GM23338 (cell line): ENCODE measurements around the gene WDR73. TPM values are rescaled to one million over a fixed set of nuclear protein-coding genes. Genes with fewer than 3 reads are reported as not detected.
A peak's percentile ranks its signal among the peaks of the same experiment; 100 is the strongest.

Experiments
- ATAC-seq: fragments of 200-7000 bp; cut with Tn5 transposase; 3 replicates; pipeline ENCODE4 v1.9.1; 2020
- DNase-seq: peaks from one replicate; pipeline ENCODE4 v3.0.0-alpha.2; 2015; ENCODE audit warnings: low spot score
- H2AFZ ChIP-seq: fragments of 200-600 bp; sonication (generic); 2 replicates; pipeline ENCODE4 v1.8.0; 2016; ENCODE audit warnings: antibody characterized with exemption, mild to moderate bottlenecking, moderate library complexity
- H3F3A ChIP-seq: fragments of 200-600 bp; sonication (generic); replicated peaks from 2 replicates; pipeline ENCODE4 v1.8.0; 2017; ENCODE audit warnings: antibody characterized with exemption, mixed run types, low read depth
- H3K27ac ChIP-seq: fragments of 200-600 bp; sonication (generic); 2 replicates; pipeline ENCODE4 v1.6.1; 2016; ENCODE audit warnings: low read depth
- H3K27me3 ChIP-seq: fragments of 200-600 bp; sonication (generic); 2 replicates; pipeline ENCODE4 v1.8.0; 2016; ENCODE audit warnings: mild to moderate bottlenecking, mixed run types, moderate library complexity; ENCODE audit not compliant: insufficient read depth
- H3K36me3 ChIP-seq: fragments of 200-600 bp; sonication (generic); 2 replicates; pipeline ENCODE4 v1.8.0; 2016; ENCODE audit warnings: mild to moderate bottlenecking; ENCODE audit not compliant: insufficient read depth
- H3K4me1 ChIP-seq: fragments of 200-600 bp; sonication (generic); 2 replicates; pipeline ENCODE4 v1.8.0; 2016; ENCODE audit warnings: mild to moderate bottlenecking, moderate library complexity; ENCODE audit not compliant: insufficient read depth
- H3K4me2 ChIP-seq: fragments of 200-600 bp; sonication (generic); 2 replicates; pipeline ENCODE4 v1.7.1; 2017; ENCODE audit warnings: mixed run types
- H3K4me3 ChIP-seq: fragments of 200-600 bp; sonication (generic); 2 replicates; pipeline ENCODE4 v1.6.1; 2016; ENCODE audit warnings: mixed run types
- H3K79me2 ChIP-seq: fragments of 200-600 bp; sonication (generic); replicated peaks from 2 replicates; pipeline ENCODE4 v1.8.0; 2017; ENCODE audit warnings: mild to moderate bottlenecking; ENCODE audit not compliant: insufficient read depth
- H3K9me2 ChIP-seq: fragments of 200-600 bp; sonication (generic); 2 replicates; pipeline ENCODE4 v1.8.0; 2017; ENCODE audit not compliant: insufficient read depth
- H4K20me1 ChIP-seq: fragments of 200-600 bp; sonication (generic); replicated peaks from 2 replicates; pipeline ENCODE4 v1.8.0; 2017; ENCODE audit warnings: mild to moderate bottlenecking; ENCODE audit not compliant: insufficient read depth
- H3K27ac Mint-ChIP-seq: 2 replicates; pipeline ENCODE4 v1.8.0; 2020; ENCODE audit warnings: inconsistent platforms, mild to moderate bottlenecking, moderate library complexity, mixed read lengths
- H3K27me3 Mint-ChIP-seq: 3 replicates; pipeline ENCODE4 v1.8.0; 2022; ENCODE audit warnings: low read depth, mild to moderate bottlenecking, moderate library complexity, mixed read lengths, inconsistent platforms; ENCODE audit not compliant: insufficient read depth, poor library complexity
- H3K36me3 Mint-ChIP-seq: 3 replicates; pipeline ENCODE4 v1.8.0; 2021; ENCODE audit warnings: low read depth, mild to moderate bottlenecking, inconsistent platforms, moderate library complexity, mixed read lengths
- H3K4me1 Mint-ChIP-seq: 3 replicates; pipeline ENCODE4 v1.8.0; 2020; ENCODE audit warnings: mild to moderate bottlenecking, inconsistent platforms, mixed read lengths
- H3K4me3 Mint-ChIP-seq: 3 replicates; pipeline ENCODE4 v1.8.0; 2021; ENCODE audit warnings: moderate library complexity, mild to moderate bottlenecking, inconsistent platforms, mixed read lengths
- H3K9me3 Mint-ChIP-seq: 3 replicates; pipeline ENCODE4 v1.8.0; 2020; ENCODE audit warnings: moderate library complexity, mild to moderate bottlenecking, inconsistent platforms, mixed read lengths
- CREB1 ChIP-seq: fragments of 250-450 bp; sonication (Bioruptor Pico); IDR thresholded peaks from 2 replicates; pipeline ENCODE4 v1.5.0; 2020; ENCODE audit warnings: low read depth, mild to moderate bottlenecking, moderate library complexity
- CTCF ChIP-seq, 2 experiments: fragments of 200-600 bp in 1 of 2; sonication (generic) in 1 of 2; conservative IDR thresholded peaks; 2 replicates each; pipeline versions ENCODE4 v1.5.1 to v1.6.1; 2016 to 2017; ENCODE audit warnings: antibody characterized with exemption in 2 of 2, low read depth in 2 of 2, mild to moderate bottlenecking in 2 of 2, moderate library complexity in 1 of 2
- ETS1 ChIP-seq: IDR thresholded peaks from 2 replicates; pipeline ENCODE4 v1.6.1; 2016; ENCODE audit warnings: antibody characterized with exemption
- EZH2 ChIP-seq: fragments of 200-600 bp; sonication (generic); IDR thresholded peaks from one replicate; pipeline ENCODE4 v1.8.0; 2017; ENCODE audit warnings: antibody characterized with exemption, mild to moderate bottlenecking, low read depth; ENCODE audit not compliant: unreplicated experiment
- EZH2phosphoT487 ChIP-seq: fragments of 200-600 bp; sonication (generic); IDR thresholded peaks from one replicate; pipeline ENCODE4 v1.8.1; 2018; ENCODE audit warnings: antibody characterized with exemption; ENCODE audit not compliant: unreplicated experiment
- JUNB ChIP-seq: IDR thresholded peaks from one replicate; pipeline ENCODE4 v1.6.1; 2016; ENCODE audit warnings: antibody characterized with exemption; ENCODE audit not compliant: unreplicated experiment
- POLR2AphosphoS5 ChIP-seq: IDR thresholded peaks from 2 replicates; pipeline ENCODE4 v1.6.1; 2016; ENCODE audit warnings: antibody characterized with exemption, low read depth
- STAT1 ChIP-seq: IDR thresholded peaks from one replicate; pipeline ENCODE4 v1.6.1; 2016; ENCODE audit warnings: antibody characterized with exemption; ENCODE audit not compliant: unreplicated experiment
- ZNF114 ChIP-seq: fragments of 250-450 bp; sonication (Bioruptor Pico); IDR thresholded peaks from 2 replicates; pipeline ENCODE4 v1.5.0; 2020; ENCODE audit warnings: mild to moderate bottlenecking, moderate library complexity
- ZNF331 ChIP-seq: fragments of 250-450 bp; sonication (Bioruptor Pico); IDR thresholded peaks from 2 replicates; pipeline ENCODE4 v1.5.0; 2020; ENCODE audit warnings: low read depth, mild to moderate bottlenecking, moderate library complexity
- ZNF462 ChIP-seq: fragments of 250-450 bp; sonication (Bioruptor Pico); IDR thresholded peaks from 2 replicates; pipeline ENCODE4 v1.5.0; 2020; ENCODE audit warnings: mild to moderate bottlenecking, moderate library complexity
- polyA plus RNA-seq: library from polyadenylated mRNA; unstranded; fragments of >200 nt; fragmentation: Nextera tagmentation; extraction: Ambion mirVana; gene quantifications from 2 replicates; pipeline ENCODE4 v1.2.1, GENCODE V29; 2016
- total RNA-seq: library from RNA; depleted of rRNA; stranded (reverse); fragments of >200 nt; shearing (Covaris generic); gene quantifications from 2 replicates; pipeline ENCODE4 v1.2.3, GENCODE V29; 2014
- TF ChIP-seq, protein P1 (sequence below): IDR thresholded peaks from one replicate; pipeline ENCODE4 v1.6.1; 2018; ENCODE audit warnings: antibody characterized with exemption; ENCODE audit not compliant: unreplicated experiment

Gene WDR73
- total and polyA plus RNA-seq, 2 experiments from 2014 or later, result 14.8 to 25.2 TPM

DNA sequence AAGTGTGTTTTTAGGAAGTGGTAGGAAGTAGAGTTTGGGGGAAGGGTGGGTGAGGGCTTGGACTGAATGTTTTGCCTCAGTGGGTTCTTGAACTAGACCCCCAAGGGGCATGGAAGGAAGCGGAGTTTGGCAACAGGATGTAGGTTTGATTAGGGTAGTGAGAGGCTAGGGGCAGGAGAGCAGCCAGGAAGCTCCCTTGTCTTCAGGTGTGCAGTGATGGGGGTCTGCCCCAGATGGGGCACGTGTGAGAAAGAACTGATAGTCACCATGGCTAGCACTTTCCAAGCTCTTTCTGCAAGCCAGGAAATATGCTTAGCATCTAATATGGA lies 48.6 kb downstream of the WDR73 start:
- Mint-ChIP-seq H3K27ac (no peak overlapping the region; the same call in none of the 2 replicates), H3K4me1 (peaks cover 73% of the 10 kb centered on the region), H3K9me3 (no peaks in the 10 kb centered on the region), H3K4me3 (peak overlapping the region; percentile 63), H3K36me3 (peaks cover 70% of the 10 kb centered on the region), H3K27me3 (peaks cover 23% of the 10 kb centered on the region)
- H3K4me1 ChIP-seq, result peaks cover 77% of the 10 kb centered on the region
- peaks cover 36% of the 10 kb centered on the region; the same call in 1 of the 2 replicates for H3K36me3 ChIP-seq
- H2AFZ ChIP-seq, result no peak overlapping the region
- no peak for DNase-seq
- peak overlapping the region; percentile 79 for H3K4me2 ChIP-seq
- TF ChIP-seq CTCF (conservative IDR thresholded peaks at IDR 0.05; ENCODE audit: low read depth in 2 of 2) (no peak), ZNF462 (CRISPR knock-in tag) (no peak), ETS1 (no peak), EZH2phosphoT487 (no peak), CREB1 (no peak), JUNB (no peak), ZNF331 (no peak), ZNF114 (CRISPR knock-in tag) (no peak), STAT1 (no peak), EZH2 (no peak), POLR2AphosphoS5 (no peak)
- TF ChIP-seq, protein P1, sequence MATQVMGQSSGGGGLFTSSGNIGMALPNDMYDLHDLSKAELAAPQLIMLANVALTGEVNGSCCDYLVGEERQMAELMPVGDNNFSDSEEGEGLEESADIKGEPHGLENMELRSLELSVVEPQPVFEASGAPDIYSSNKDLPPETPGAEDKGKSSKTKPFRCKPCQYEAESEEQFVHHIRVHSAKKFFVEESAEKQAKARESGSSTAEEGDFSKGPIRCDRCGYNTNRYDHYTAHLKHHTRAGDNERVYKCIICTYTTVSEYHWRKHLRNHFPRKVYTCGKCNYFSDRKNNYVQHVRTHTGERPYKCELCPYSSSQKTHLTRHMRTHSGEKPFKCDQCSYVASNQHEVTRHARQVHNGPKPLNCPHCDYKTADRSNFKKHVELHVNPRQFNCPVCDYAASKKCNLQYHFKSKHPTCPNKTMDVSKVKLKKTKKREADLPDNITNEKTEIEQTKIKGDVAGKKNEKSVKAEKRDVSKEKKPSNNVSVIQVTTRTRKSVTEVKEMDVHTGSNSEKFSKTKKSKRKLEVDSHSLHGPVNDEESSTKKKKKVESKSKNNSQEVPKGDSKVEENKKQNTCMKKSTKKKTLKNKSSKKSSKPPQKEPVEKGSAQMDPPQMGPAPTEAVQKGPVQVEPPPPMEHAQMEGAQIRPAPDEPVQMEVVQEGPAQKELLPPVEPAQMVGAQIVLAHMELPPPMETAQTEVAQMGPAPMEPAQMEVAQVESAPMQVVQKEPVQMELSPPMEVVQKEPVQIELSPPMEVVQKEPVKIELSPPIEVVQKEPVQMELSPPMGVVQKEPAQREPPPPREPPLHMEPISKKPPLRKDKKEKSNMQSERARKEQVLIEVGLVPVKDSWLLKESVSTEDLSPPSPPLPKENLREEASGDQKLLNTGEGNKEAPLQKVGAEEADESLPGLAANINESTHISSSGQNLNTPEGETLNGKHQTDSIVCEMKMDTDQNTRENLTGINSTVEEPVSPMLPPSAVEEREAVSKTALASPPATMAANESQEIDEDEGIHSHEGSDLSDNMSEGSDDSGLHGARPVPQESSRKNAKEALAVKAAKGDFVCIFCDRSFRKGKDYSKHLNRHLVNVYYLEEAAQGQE, result no peak
- no peaks in the 10 kb centered on the region for H3K27me3 ChIP-seq
- no peaks in the 10 kb centered on the region for H3K9me2 ChIP-seq
- H3K4me3 ChIP-seq, result peak overlapping the region; percentile 87
- H4K20me1 ChIP-seq, result peaks cover 58% of the 10 kb centered on the region
- H3K79me2 ChIP-seq, result peaks cover 86% of the 10 kb centered on the region
- peak overlapping the region; percentile 96; the same call in 1 of the 2 replicates for H3K27ac ChIP-seq
- H3F3A ChIP-seq, result peaks cover 26% of the 10 kb centered on the region
- ATAC-seq, result no peak
